Measurements from ENCODE around the gene MTMR3. TPM values are rescaled to one million over a fixed set of nuclear protein-coding genes. Genes with fewer than 3 reads are reported as not detected.

MTMR3 gene
- total RNA-seq, 6 donors from 2014 or later, result 50.3 to 117 (median 70.9) TPM

GRCh38 chr22:29873943-29874342 is 9.0 kb upstream of the MTMR3 start:
- no peaks in the 10 kb centered on the region for H3K4me1 ChIP-seq
- no peaks in the 10 kb centered on the region for H3K36me3 ChIP-seq
- DNase-seq (no peak), ATAC-seq (ENCODE audit: low FRiP score in 2 of 2) (no peak)
- no peaks in the 10 kb centered on the region for H3K9me3 ChIP-seq
- H3K27me3 ChIP-seq, result no peaks in the 10 kb centered on the region
- TF ChIP-seq EP300 (IDR thresholded peaks at IDR 0.05), result no peak
- TF ChIP-seq CTCF (IDR thresholded peaks at IDR 0.05), result no peak
- no peak for TF ChIP-seq POLR2AphosphoS5 (IDR thresholded peaks at IDR 0.05)
- no peak for TF ChIP-seq POLR2A (IDR thresholded peaks at IDR 0.05)
- H3K27ac ChIP-seq, result no peak overlapping the region
- 83 to 87% methylated on average over 2 of the region's 2 CpGs for WGBS, 2 donors
- H3K4me3 ChIP-seq, result no peak overlapping the region

GRCh38 chr22:29877620-29878019 is 5.4 kb upstream of the MTMR3 start:
- H3K27me3 ChIP-seq, result no peaks in the 10 kb centered on the region
- WGBS, 2 donors, result 69 to 79% methylated on average over 2 of the region's 2 CpGs

GRCh38 chr22:29879753-29880152 is 3.2 kb upstream of the MTMR3 start:
- peaks cover 5 to 9% (median 6%) of the 10 kb centered on the region in 4 donors for H3K4me1 ChIP-seq
- no peak for ATAC-seq (ENCODE audit: low FRiP score in 2 of 2)

More at GRCh38 chr22:29877620-29878019, 5.4 kb upstream of the MTMR3 start:
- Histone ChIP-seq H3K4me3 (no peak overlapping the region), H3K4me1 (no peaks in the 10 kb centered on the region), H3K36me3 (no peaks in the 10 kb centered on the region), H3K27ac (no peak overlapping the region), H3K9me3 (no peaks in the 10 kb centered on the region)
- ATAC-seq (ENCODE audit: low FRiP score in 2 of 2) (no peak), DNase-seq (no peak)
- TF ChIP-seq EP300 (IDR thresholded peaks at IDR 0.05), result no peak
- no peak for TF ChIP-seq POLR2A (IDR thresholded peaks at IDR 0.05)
- no peak for TF ChIP-seq POLR2AphosphoS5 (IDR thresholded peaks at IDR 0.05)
- TF ChIP-seq CTCF (IDR thresholded peaks at IDR 0.05), result no peak

GRCh38 chr22:29882716-29883044 is 294 bp upstream of the MTMR3 start:
- WGBS, 2 donors, result 0 to 2% methylated on average over 4 to 5 of the region's 5 CpGs
- DNase-seq (no peak), ATAC-seq (ENCODE audit: low FRiP score in 2 of 2) (no peak)
- Histone ChIP-seq H3K4me1 (peaks cover 34 to 37% (median 35%) of the 10 kb centered on the region in 4 donors), H3K4me3 (peak overlapping the region in 3 of 4 donors; percentile 86 to 94 (median 91)), H3K36me3 (no peaks in the 10 kb centered on the region), H3K27me3 (no peaks in the 10 kb centered on the region), H3K27ac (peak overlapping the region; percentile 95 to 99 (median 98)), H3K9me3 (no peaks in the 10 kb centered on the region)
- no peak for TF ChIP-seq CTCF (IDR thresholded peaks at IDR 0.05)
- TF ChIP-seq POLR2AphosphoS5 (IDR thresholded peaks at IDR 0.05), result no peak
- TF ChIP-seq EP300 (IDR thresholded peaks at IDR 0.05), result no peak
- no peak for TF ChIP-seq POLR2A (IDR thresholded peaks at IDR 0.05)

More at GRCh38 chr22:29879753-29880152, 3.2 kb upstream of the MTMR3 start:
- WGBS, 2 donors, result 95 to 96% methylated on average over 5 of the region's 5 CpGs
- no peak for DNase-seq
- H3K36me3 ChIP-seq, result no peaks in the 10 kb centered on the region
- no peak for TF ChIP-seq POLR2A (IDR thresholded peaks at IDR 0.05)
- TF ChIP-seq EP300 (IDR thresholded peaks at IDR 0.05), result no peak
- TF ChIP-seq CTCF (IDR thresholded peaks at IDR 0.05), result no peak
- no peak for TF ChIP-seq POLR2AphosphoS5 (IDR thresholded peaks at IDR 0.05)
- no peak overlapping the region for H3K27ac ChIP-seq
- H3K4me3 ChIP-seq, result no peak overlapping the region
- no peaks in the 10 kb centered on the region for H3K27me3 ChIP-seq
- no peaks in the 10 kb centered on the region for H3K9me3 ChIP-seq

GRCh38 chr22:29883775-29884097 is 762 bp downstream of the MTMR3 start:
- Histone ChIP-seq H3K27ac (peak overlapping the region; percentile 95 to 99 (median 98)), H3K36me3 (no peaks in the 10 kb centered on the region), H3K4me1 (peaks cover 41 to 44% (median 43%) of the 10 kb centered on the region in 4 donors), H3K27me3 (no peaks in the 10 kb centered on the region), H3K9me3 (no peaks in the 10 kb centered on the region), H3K4me3 (peak overlapping the region; percentile 86 to 98 (median 92))
- no peak for ATAC-seq (ENCODE audit: low FRiP score in 2 of 2)
- WGBS, 2 donors, result 1 to 4% methylated on average over 3 to 14 of the region's 14 CpGs
- TF ChIP-seq EP300 (IDR thresholded peaks at IDR 0.05) (no peak), POLR2A (IDR thresholded peaks at IDR 0.05) (no peak), POLR2AphosphoS5 (IDR thresholded peaks at IDR 0.05) (no peak), CTCF (IDR thresholded peaks at IDR 0.05) (no peak)
- DNase-seq, result no peak
